Activated CD8-positive, alpha-beta memory T cell treated with anti-CD3 and anti-CD28 coated beads, Interleukin-2, amount 50 U/mL, for 4 hours (primary cell): ENCODE data around the gene MPHOSPH9.

Experiments
- DNase-seq: peaks from one replicate; pipeline ENCODE4 v3.0.0-alpha.2; 2020

The MPHOSPH9 gene

GRCh38 chr12:123121670-123122069 is 111.3 kb downstream of the MPHOSPH9 start:
- DNase-seq = no peak

GRCh38 chr12:123120452-123121166 is 112.3 kb downstream of the MPHOSPH9 start:
- no peak for DNase-seq

GRCh38 chr12:123119808-123120207 is 113.1 kb downstream of the MPHOSPH9 start:
- DNase-seq = peak; percentile 43

- DNase-seq = no peak
These were observed 114.4 kb downstream of the MPHOSPH9 start for GRCh38 chr12:123118497-123118896.

GRCh38 chr12:123115409-123116121 is 117.4 kb downstream of the MPHOSPH9 start:
- no peak for DNase-seq

- no peak for DNase-seq
These were observed 118.4 kb downstream of the MPHOSPH9 start for GRCh38 chr12:123114304-123115083.

- no peak for DNase-seq
These were observed 119.9 kb downstream of the MPHOSPH9 start for GRCh38 chr12:123113026-123113425.

- peak; percentile 29 for DNase-seq
These were observed 121.3 kb downstream of the MPHOSPH9 start for GRCh38 chr12:123111498-123112165.

GRCh38 chr12:123109319-123109772 is 123.6 kb downstream of the MPHOSPH9 start:
- no peak for DNase-seq

- no peak for DNase-seq
These were observed 124.3 kb downstream of the MPHOSPH9 start for GRCh38 chr12:123108682-123109066.

GRCh38 chr12:123107926-123108681 is 124.8 kb downstream of the MPHOSPH9 start:
- no peak for DNase-seq

GRCh38 chr12:123106640-123107359 is 126.1 kb downstream of the MPHOSPH9 start:
- DNase-seq = peak; percentile 65

- no peak for DNase-seq
These were observed 127.6 kb downstream of the MPHOSPH9 start for GRCh38 chr12:123105211-123105826.

- DNase-seq = no peak
These were observed 128.1 kb downstream of the MPHOSPH9 start for GRCh38 chr12:123104809-123105208.
